Measurements from ENCODE around the gene GRM8. TPM values are rescaled to one million over a fixed set of nuclear protein-coding genes. Genes with fewer than 3 reads are reported as not detected.

The GRM8 gene
- total RNA-seq, 1 experiment from 2014 or later, result not detected

GRCh38 chr7:126525906-126526305 is 726.8 kb downstream of the GRM8 start:
- TF ChIP-seq CTCF (IDR thresholded peaks at IDR 0.05; ENCODE audit: insufficient read depth in 1 of 2, low read depth in 1 of 2, low read length in 1 of 2, severe bottlenecking in 1 of 2, unreplicated experiment in 1 of 2), result no peak
- Histone ChIP-seq H3K4me3 (ENCODE audit: low read depth, low read length) (no peak overlapping the region), H3K36me3 (ENCODE audit: control insufficient read depth, insufficient read depth, low read length) (no peaks in the 10 kb centered on the region), H3K27me3 (replicated peaks; ENCODE audit: control insufficient read depth, insufficient read depth, low read length) (no peaks in the 10 kb centered on the region), H3K4me1 (no peaks in the 10 kb centered on the region), H3K9me3 (no peaks in the 10 kb centered on the region)
- peaks cover 7% of the 10 kb centered on the region for H3K27me3 Mint-ChIP-seq (ENCODE audit: insufficient read depth, unreplicated experiment)
- no peak overlapping the region for H3K27ac Mint-ChIP-seq (ENCODE audit: unreplicated experiment)
- ChIA-PET POLR2A (no interaction called here), CTCF (no interaction called here)
- H3K4me1 Mint-ChIP-seq (ENCODE audit: low read depth, unreplicated experiment), result no peaks in the 10 kb centered on the region
- intact Hi-C loops (cut with micrococcal nuclease; ENCODE audit: unreplicated experiment), result no loop called here
- DNase-seq, result no peak
- no peak overlapping the region for H3K4me3 Mint-ChIP-seq (ENCODE audit: unreplicated experiment)
- no peaks in the 10 kb centered on the region for H3K9me3 Mint-ChIP-seq (ENCODE audit: unreplicated experiment)
- H3K36me3 Mint-ChIP-seq (ENCODE audit: insufficient read depth, unreplicated experiment), result no peaks in the 10 kb centered on the region
- BruUV-seq (replicated peaks), result no TSS peak

GRCh38 chr7:126524967-126525366 is 727.8 kb downstream of the GRM8 start:
- H3K27ac Mint-ChIP-seq (ENCODE audit: unreplicated experiment), result no peak overlapping the region
- no peak for DNase-seq
- intact Hi-C loops (cut with micrococcal nuclease; ENCODE audit: unreplicated experiment), result no loop called here

GRCh38 chr7:126511046-126511445 is 741.7 kb downstream of the GRM8 start:
- CTCF ChIA-PET, result no interaction called here
- Histone ChIP-seq H3K4me1 (no peaks in the 10 kb centered on the region), H3K9me3 (no peaks in the 10 kb centered on the region), H3K36me3 (ENCODE audit: control insufficient read depth, insufficient read depth, low read length) (no peaks in the 10 kb centered on the region), H3K4me3 (ENCODE audit: low read depth, low read length) (no peak overlapping the region), H3K27me3 (replicated peaks; ENCODE audit: control insufficient read depth, insufficient read depth, low read length) (no peaks in the 10 kb centered on the region)
- Mint-ChIP-seq H3K27me3 (ENCODE audit: insufficient read depth, unreplicated experiment) (no peaks in the 10 kb centered on the region), H3K4me1 (ENCODE audit: low read depth, unreplicated experiment) (no peaks in the 10 kb centered on the region), H3K4me3 (ENCODE audit: unreplicated experiment) (no peak overlapping the region), H3K27ac (ENCODE audit: unreplicated experiment) (no peak overlapping the region), H3K36me3 (ENCODE audit: insufficient read depth, unreplicated experiment) (no peaks in the 10 kb centered on the region), H3K9me3 (ENCODE audit: unreplicated experiment) (no peaks in the 10 kb centered on the region)
- no peak for TF ChIP-seq CTCF (IDR thresholded peaks at IDR 0.05; ENCODE audit: insufficient read depth in 1 of 2, low read depth in 1 of 2, low read length in 1 of 2, severe bottlenecking in 1 of 2, unreplicated experiment in 1 of 2)
- intact Hi-C loops (cut with micrococcal nuclease; ENCODE audit: unreplicated experiment), result no loop called here
- POLR2A ChIA-PET, result no interaction called here
- no peak for DNase-seq
- BruUV-seq (replicated peaks), result no TSS peak

More at GRCh38 chr7:126524967-126525366, 727.8 kb downstream of the GRM8 start:
- POLR2A ChIA-PET, result no interaction called here
- H3K9me3 Mint-ChIP-seq (ENCODE audit: unreplicated experiment), result no peaks in the 10 kb centered on the region
- no peak for TF ChIP-seq CTCF (IDR thresholded peaks at IDR 0.05; ENCODE audit: insufficient read depth in 1 of 2, low read depth in 1 of 2, low read length in 1 of 2, severe bottlenecking in 1 of 2, unreplicated experiment in 1 of 2)
- Histone ChIP-seq H3K4me3 (ENCODE audit: low read depth, low read length) (no peak overlapping the region), H3K9me3 (no peaks in the 10 kb centered on the region), H3K27me3 (replicated peaks; ENCODE audit: control insufficient read depth, insufficient read depth, low read length) (no peaks in the 10 kb centered on the region), H3K36me3 (ENCODE audit: control insufficient read depth, insufficient read depth, low read length) (no peaks in the 10 kb centered on the region), H3K4me1 (no peaks in the 10 kb centered on the region)
- no peak overlapping the region for H3K4me3 Mint-ChIP-seq (ENCODE audit: unreplicated experiment)
- H3K4me1 Mint-ChIP-seq (ENCODE audit: low read depth, unreplicated experiment), result no peaks in the 10 kb centered on the region
- no peaks in the 10 kb centered on the region for H3K36me3 Mint-ChIP-seq (ENCODE audit: insufficient read depth, unreplicated experiment)
- peaks cover 7% of the 10 kb centered on the region for H3K27me3 Mint-ChIP-seq (ENCODE audit: insufficient read depth, unreplicated experiment)
- no TSS peak for BruUV-seq (replicated peaks)
- CTCF ChIA-PET, result no interaction called here

Measured in Caco-2 (cell line).